Breast epithelium (tissue), 4 donors: ENCODE data around the gene ZNF528. TPM values are rescaled to one million over a fixed set of nuclear protein-coding genes. Genes with fewer than 3 reads are reported as not detected.

Experiments
- DNase-seq, 2 donors: peaks; one replicate each; pipeline ENCODE4 v3.0.0-alpha.2; 2019; ENCODE audit warnings: low spot score in 2 of 2
- H3K27ac ChIP-seq, 2 donors: fragments of 200-600 bp; sonication (generic) in 1 of 2; one replicate each; pipeline ENCODE4 v1.5.1; 2016 to 2019; ENCODE audit warnings: mild to moderate bottlenecking in 1 of 2
- H3K27me3 ChIP-seq, 2 donors: fragments of 200-600 bp; sonication (generic) in 1 of 2; one replicate each; pipeline versions ENCODE4 v1.5.1 to v1.6.0; 2017 to 2019; ENCODE audit warnings: control low read depth in 1 of 2, mild to moderate bottlenecking in 1 of 2
- H3K36me3 ChIP-seq: fragments of 200-600 bp; one replicate; pipeline ENCODE4 v1.5.1; 2019
- H3K4me1 ChIP-seq, 2 donors: fragments of 200-600 bp; sonication (generic); one replicate each; pipeline ENCODE4 v1.5.1; 2016 to 2019; ENCODE audit warnings: control low read depth in 1 of 2
- H3K4me3 ChIP-seq, 3 donors: fragments of 200-600 bp; sonication (generic); 1 replicate in 2 of 3; 2 replicates in 1 of 3; pipeline ENCODE4 v1.5.1; 2016 to 2019; ENCODE audit warnings: mild to moderate bottlenecking in 3 of 3, moderate library complexity in 2 of 3
- H3K9me3 ChIP-seq, 2 donors: fragments of 200-600 bp; sonication (generic) in 1 of 2; one replicate each; pipeline ENCODE4 v1.5.1; 2016 to 2019; ENCODE audit warnings: control low read depth in 1 of 2
- POLR2A ChIP-seq: fragments of 450-650 bp; IDR thresholded peaks from one replicate; pipeline ENCODE4 v1.6.1; 2016; ENCODE audit warnings: antibody characterized with exemption, mild to moderate bottlenecking, moderate library complexity
- POLR2AphosphoS5 ChIP-seq, 3 donors: sonication (generic); formaldehyde crosslinking; IDR thresholded peaks; one replicate each; pipeline ENCODE4 v1.6.1; 2017; ENCODE audit warnings: antibody characterized with exemption in 3 of 3
- intact Hi-C: fragments of 100-400 bp; cut with DNase I; formaldehyde crosslinking; loops from one replicate; pipeline ENCODE4 v1.15.1; 2023; ENCODE audit warnings: low total_unique reads
- total RNA-seq, 3 donors: library from RNA; depleted of rRNA; stranded (reverse); fragments of >200 nt; gene quantifications; one replicate each; pipeline ENCODE4 v1.1.0, GENCODE V29; 2016
- TF ChIP-seq, protein P1 (sequence below), 3 donors: fragments of 450-650 bp; IDR thresholded peaks; one replicate each; pipeline ENCODE4 v1.5.1; 2016 to 2017; ENCODE audit warnings: antibody characterized with exemption in 3 of 3, mild to moderate bottlenecking in 3 of 3, moderate library complexity in 3 of 3

ZNF528 gene
- total RNA-seq, 3 donors from 2014 or later = 20.5 to 29.0 (median 28.2) TPM

DNA sequence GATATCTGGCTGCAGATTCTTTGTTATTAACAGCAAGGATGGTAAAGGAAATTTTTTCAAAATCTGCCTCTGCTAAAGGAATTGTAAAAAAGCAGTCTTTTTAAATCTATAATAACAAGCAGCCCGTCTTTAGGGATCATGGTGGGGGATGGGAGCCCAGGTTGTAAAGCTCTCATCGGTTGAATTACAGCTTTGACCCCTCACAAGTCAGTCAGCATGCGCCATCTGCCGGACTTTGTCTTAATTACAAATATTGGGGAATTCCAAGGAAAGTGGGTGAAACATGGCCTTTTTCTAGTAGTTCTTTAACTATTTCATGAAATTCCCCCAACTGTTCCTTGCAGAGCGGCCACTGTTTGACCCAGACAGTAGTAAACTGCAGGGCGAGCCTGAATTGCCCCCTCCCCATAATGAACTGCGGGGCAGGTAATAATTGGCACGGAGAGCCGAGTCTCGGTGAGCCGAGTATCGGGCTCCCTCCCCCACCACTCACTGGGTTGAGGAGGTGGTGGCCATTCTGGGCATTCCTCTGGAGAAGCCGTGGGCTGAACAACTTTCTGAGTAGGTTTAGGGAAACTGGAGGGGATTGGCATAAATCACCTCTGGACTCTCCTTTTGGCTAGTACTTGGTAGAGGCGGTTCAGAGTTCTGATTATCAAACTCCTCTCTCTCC, 67.3 kb downstream of the ZNF528 start:
- no peak overlapping the region for H3K4me3 ChIP-seq
- no peak for TF ChIP-seq POLR2AphosphoS5 (IDR thresholded peaks at IDR 0.05)
- TF ChIP-seq, protein P1, sequence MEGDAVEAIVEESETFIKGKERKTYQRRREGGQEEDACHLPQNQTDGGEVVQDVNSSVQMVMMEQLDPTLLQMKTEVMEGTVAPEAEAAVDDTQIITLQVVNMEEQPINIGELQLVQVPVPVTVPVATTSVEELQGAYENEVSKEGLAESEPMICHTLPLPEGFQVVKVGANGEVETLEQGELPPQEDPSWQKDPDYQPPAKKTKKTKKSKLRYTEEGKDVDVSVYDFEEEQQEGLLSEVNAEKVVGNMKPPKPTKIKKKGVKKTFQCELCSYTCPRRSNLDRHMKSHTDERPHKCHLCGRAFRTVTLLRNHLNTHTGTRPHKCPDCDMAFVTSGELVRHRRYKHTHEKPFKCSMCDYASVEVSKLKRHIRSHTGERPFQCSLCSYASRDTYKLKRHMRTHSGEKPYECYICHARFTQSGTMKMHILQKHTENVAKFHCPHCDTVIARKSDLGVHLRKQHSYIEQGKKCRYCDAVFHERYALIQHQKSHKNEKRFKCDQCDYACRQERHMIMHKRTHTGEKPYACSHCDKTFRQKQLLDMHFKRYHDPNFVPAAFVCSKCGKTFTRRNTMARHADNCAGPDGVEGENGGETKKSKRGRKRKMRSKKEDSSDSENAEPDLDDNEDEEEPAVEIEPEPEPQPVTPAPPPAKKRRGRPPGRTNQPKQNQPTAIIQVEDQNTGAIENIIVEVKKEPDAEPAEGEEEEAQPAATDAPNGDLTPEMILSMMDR (IDR thresholded peaks at IDR 0.05) = no peak
- TF ChIP-seq POLR2A = no peak
- no peaks in the 10 kb centered on the region for H3K27me3 ChIP-seq
- H3K4me1 ChIP-seq = no peaks in the 10 kb centered on the region
- intact Hi-C loops = no loop called here
- H3K36me3 ChIP-seq = no peaks in the 10 kb centered on the region
- DNase-seq = no peak
- H3K27ac ChIP-seq = no peak overlapping the region
- peaks cover 75 to 100% of the 10 kb centered on the region in 2 donors for H3K9me3 ChIP-seq

Other genes starting within 250 kb of the ZNF528 start
- gene ZNF836, start 226.2 kb upstream of the ZNF528 start, total RNA-seq = 10 to 100 TPM; 10.2 to 21.8 (median 16.4) TPM
- gene PPP2R1A, start 207.8 kb upstream of the ZNF528 start, total RNA-seq = 100 to 1,000 TPM; 145 to 198 (median 175) TPM
- gene ZNF766, start 128.3 kb upstream of the ZNF528 start, total RNA-seq = 10 to 100 TPM; 10.9 to 21.1 (median 18.4) TPM
- 10 to 100 TPM in 2 of 3 donors, 1 to 10 TPM in 1; 8.0 to 15.8 (median 11.8) TPM for gene ZNF480, start 100.7 kb upstream of the ZNF528 start, total RNA-seq
- gene ZNF610, start 61.6 kb upstream of the ZNF528 start, total RNA-seq = 1 to 10 TPM; 1.1 to 7.0 (median 2.6) TPM
- gene ZNF880, start 27.9 kb upstream of the ZNF528 start, total RNA-seq = 10 to 100 TPM; 18.6 to 32.9 (median 22.0) TPM
- 1 to 10 TPM in 1 of 3 donors, under 1 TPM in 1, not detected in 1; 0.33 to 1.2 TPM for gene ZNF534, start 31.3 kb downstream of the ZNF528 start, total RNA-seq
- gene ZNF578, start 55.7 kb downstream of the ZNF528 start, total RNA-seq = 1 to 10 TPM; 1.3 to 3.7 (median 1.4) TPM
- gene ZNF808, start 129.8 kb downstream of the ZNF528 start, total RNA-seq = 10 to 100 TPM; 20.6 to 35.1 (median 21.3) TPM
- 10 to 100 TPM; 14.6 to 27.5 (median 21.0) TPM for gene ZNF701, start 172.4 kb downstream of the ZNF528 start, total RNA-seq
- 100 to 1,000 TPM in 1 of 3 donors, 10 to 100 TPM in 2; 61.0 to 120 (median 71.8) TPM for gene ZNF83, start 240.5 kb downstream of the ZNF528 start, total RNA-seq